GDM1 (cell line): ENCODE results near the gene MNS1.
"Not testable (repeated sequence)": the region's sequence is repeated elsewhere in the genome, so short reads cannot be mapped to it uniquely, and the experiment has no call there.

Source experiments
- DNase-seq: peaks from one replicate; lab custom pipeline; 2025; lab: John Stamatoyannopoulos, UW

Gene MNS1

GRCh38 chr15:56464893-56465520 is at the start of gene MNS1:
MNS1 (minus strand) TSS chr15:56465137; CDS start chr15:56464972, 165 bp downstream.
- DNase-seq, result peak; percentile 94

- peak; percentile 36 for DNase-seq
These were observed 31.7 kb upstream of the MNS1 start for GRCh38 chr15:56496635-56497034.

GRCh38 chr15:56495533-56495932 is 30.6 kb upstream of the MNS1 start:
- no peak for DNase-seq

GRCh38 chr15:56495053-56495452 is 30.1 kb upstream of the MNS1 start:
- no peak for DNase-seq

- DNase-seq, result no peak
These were observed 28.0 kb upstream of the MNS1 start for GRCh38 chr15:56492791-56493555.

GRCh38 chr15:56492236-56492635 is 27.3 kb upstream of the MNS1 start:
- DNase-seq, result no peak

GRCh38 chr15:56491110-56491722 is 26.3 kb upstream of the MNS1 start:
- DNase-seq, result peak; percentile 52

- DNase-seq, result no peak
These were observed 25.5 kb upstream of the MNS1 start for GRCh38 chr15:56490461-56490860.

GRCh38 chr15:56486206-56486605 is 21.3 kb upstream of the MNS1 start:
- DNase-seq, result not testable (repeated sequence)

GRCh38 chr15:56485426-56485825 is 20.5 kb upstream of the MNS1 start:
- DNase-seq, result not testable (repeated sequence)

- no peak for DNase-seq
These were observed 19.4 kb upstream of the MNS1 start for GRCh38 chr15:56484287-56484686.

GRCh38 chr15:56475351-56475750 is 10.4 kb upstream of the MNS1 start:
- no peak for DNase-seq

- DNase-seq, result no peak
These were observed 8.1 kb upstream of the MNS1 start for GRCh38 chr15:56473017-56473416.

GRCh38 chr15:56472278-56472677 is 7.3 kb upstream of the MNS1 start:
- no peak for DNase-seq

GRCh38 chr15:56471440-56472069 is 6.6 kb upstream of the MNS1 start:
- no peak for DNase-seq

- peak; percentile 25 for DNase-seq
These were observed 4.5 kb upstream of the MNS1 start for GRCh38 chr15:56469483-56469882.

- peak; percentile 30 for DNase-seq
These were observed 3.5 kb upstream of the MNS1 start for GRCh38 chr15:56468401-56468800.

GRCh38 chr15:56467616-56468015 is 2.7 kb upstream of the MNS1 start:
- no peak for DNase-seq

GRCh38 chr15:56460947-56461346 is 4.0 kb downstream of the MNS1 start:
- no peak for DNase-seq

GRCh38 chr15:56460071-56460470 is 4.9 kb downstream of the MNS1 start:
- no peak for DNase-seq

- DNase-seq, result no peak
These were observed 5.8 kb downstream of the MNS1 start for GRCh38 chr15:56459096-56459495.

GRCh38 chr15:56456229-56456628 is 8.7 kb downstream of the MNS1 start:
- DNase-seq, result no peak

- no peak for DNase-seq
These were observed 10.1 kb downstream of the MNS1 start for GRCh38 chr15:56454836-56455235.
